HEK293T (cell line): Measurements from ENCODE around the gene NAPB.

Experiments used
- CTCF ChIA-PET: fragments of 350-600 bp; formaldehyde crosslinking; extraction: SDS; loops from one replicate; lab custom pipeline; 2021; ENCODE audit warnings: antibody characterized with exemption, inconsistent platforms; lab: Yijun Ruan, JAX
- POLR2A ChIA-PET: fragments of 350-600 bp; formaldehyde crosslinking; extraction: SDS; loops from one replicate; lab custom pipeline; 2020; ENCODE audit warnings: antibody characterized with exemption, inconsistent platforms; lab: Yijun Ruan, JAX
- DNase-seq: peaks from one replicate; pipeline ENCODE4 v3.0.0; 2012; ENCODE audit warnings: mixed read lengths; ENCODE audit errors: extremely low spot score
- ARNT ChIP-seq: fragments of 450-650 bp; IDR thresholded peaks from 2 replicates; pipeline ENCODE4 v1.6.1; 2017; ENCODE audit warnings: mild to moderate bottlenecking
- BHLHE40 ChIP-seq: fragments of 450-650 bp; IDR thresholded peaks from 2 replicates; pipeline ENCODE4 v1.6.1; 2016; ENCODE audit warnings: mild to moderate bottlenecking, moderate library complexity, borderline replicate concordance
- CTBP1 ChIP-seq: fragments of 450-650 bp; IDR thresholded peaks from 2 replicates; pipeline ENCODE4 v1.6.1; 2016; ENCODE audit warnings: borderline replicate concordance
- ELF4 ChIP-seq: fragments of 450-650 bp; IDR thresholded peaks from 2 replicates; pipeline ENCODE4 v1.6.1; 2017; ENCODE audit warnings: antibody characterized with exemption
- FOXA1 ChIP-seq: fragments of 450-650 bp; IDR thresholded peaks from 2 replicates; pipeline ENCODE4 v1.6.1; 2016; ENCODE audit warnings: mild to moderate bottlenecking
- FOXK2 ChIP-seq: fragments of 450-650 bp; IDR thresholded peaks from 2 replicates; pipeline ENCODE4 v1.6.1; 2016; ENCODE audit warnings: mild to moderate bottlenecking
- FOXM1 ChIP-seq: fragments of 450-650 bp; IDR thresholded peaks from 2 replicates; pipeline ENCODE4 v1.6.1; 2017; ENCODE audit warnings: mild to moderate bottlenecking, borderline replicate concordance
- HDGF ChIP-seq: fragments of 450-650 bp; IDR thresholded peaks from 2 replicates; pipeline ENCODE4 v1.6.1; 2017; ENCODE audit warnings: antibody characterized with exemption, borderline replicate concordance
- L3MBTL2 ChIP-seq: fragments of 450-650 bp; conservative IDR thresholded peaks from 2 replicates; pipeline ENCODE4 v1.6.1; 2016; ENCODE audit warnings: mild to moderate bottlenecking
- LEF1 ChIP-seq: fragments of 450-650 bp; IDR thresholded peaks from 2 replicates; pipeline ENCODE4 v1.6.1; 2017; ENCODE audit warnings: mild to moderate bottlenecking, borderline replicate concordance
- NFRKB ChIP-seq: fragments of 450-650 bp; IDR thresholded peaks from 2 replicates; pipeline ENCODE4 v1.6.1; 2016; ENCODE audit warnings: mild to moderate bottlenecking, moderate library complexity
- PKNOX1 ChIP-seq: fragments of 450-650 bp; IDR thresholded peaks from 2 replicates; pipeline ENCODE4 v1.6.1; 2016
- SP1 ChIP-seq: fragments of 450-650 bp; IDR thresholded peaks from 2 replicates; pipeline ENCODE4 v1.6.1; 2017
- SUZ12 ChIP-seq: fragments of 450-650 bp; IDR thresholded peaks from 2 replicates; pipeline ENCODE4 v1.6.1; 2016; ENCODE audit warnings: mild to moderate bottlenecking
- TARDBP ChIP-seq: fragments of 450-650 bp; IDR thresholded peaks from 2 replicates; pipeline ENCODE4 v1.6.1; 2016
- ZNF384 ChIP-seq: fragments of 450-650 bp; IDR thresholded peaks from 2 replicates; pipeline ENCODE4 v1.6.1; 2016

Gene NAPB

GRCh38 chr20:23415959-23416583 is 5.2 kb downstream of the NAPB start:
- DNase-seq = no peak
- CTCF ChIA-PET = no interaction called here
- no peak for TF ChIP-seq ELF4
- no peak for TF ChIP-seq NFRKB
- no peak for TF ChIP-seq BHLHE40
- TF ChIP-seq FOXA1 = no peak
- no peak for TF ChIP-seq ZNF384
- no peak for TF ChIP-seq SP1
- no peak for TF ChIP-seq FOXK2
- POLR2A ChIA-PET = interaction anchor here (0.6 to 1.7 kb wide), 2 partner anchors 58 to 66 kb away, joined by 3 to 4 read pairs; no protein-coding TSS in a partner anchor

- ChIA-PET POLR2A (interaction anchor here (1.7 kb wide), 1 partner anchor 66 kb away, joined by 4 read pairs; no protein-coding TSS in a partner anchor), CTCF (no interaction called here)
- TF ChIP-seq CTBP1 (no peak), PKNOX1 (no peak), BHLHE40 (no peak), SP1 (no peak), FOXA1 (no peak), L3MBTL2 (no peak), TARDBP (no peak), FOXM1 (no peak), HDGF (no peak), NFRKB (no peak), ZNF384 (no peak), SUZ12 (no peak), ARNT (no peak), LEF1 (no peak), FOXK2 (no peak), ELF4 (no peak)
- no peak for DNase-seq
Observed at GRCh38 chr20:23415555-23415954, 5.7 kb downstream of the NAPB start.

- TF ChIP-seq SP1 = no peak
- CTCF ChIA-PET = interaction anchor here (0.9 kb wide), 1 partner anchor 76 kb away, joined by 3 read pairs; no protein-coding TSS in a partner anchor
- DNase-seq = no peak
- POLR2A ChIA-PET = interaction anchor here (1.7 kb wide), 1 partner anchor 65 kb away, joined by 4 read pairs; no protein-coding TSS in a partner anchor
Observed at GRCh38 chr20:23414526-23415188, 6.6 kb downstream of the NAPB start.

- no peak for DNase-seq
- ChIA-PET CTCF (no interaction called here), POLR2A (no interaction called here)
- TF ChIP-seq PKNOX1 (no peak), ZNF384 (no peak), BHLHE40 (no peak), FOXM1 (no peak), TARDBP (no peak), FOXA1 (no peak)
Observed at GRCh38 chr20:23413862-23414422, 7.3 kb downstream of the NAPB start.

- CTCF ChIA-PET = no interaction called here
Observed at GRCh38 chr20:23412026-23412425, 9.3 kb downstream of the NAPB start.

GRCh38 chr20:23410916-23411695 is 10.2 kb downstream of the NAPB start:
- CTCF ChIA-PET = no interaction called here
- POLR2A ChIA-PET = no interaction called here
- no peak for DNase-seq
- TF ChIP-seq L3MBTL2 (no peak), HDGF (no peak), BHLHE40 (no peak), SP1 (no peak), CTBP1 (no peak), SUZ12 (no peak), FOXA1 (no peak), FOXK2 (no peak), TARDBP (no peak), LEF1 (no peak), ZNF384 (no peak)

More at GRCh38 chr20:23412026-23412425, 9.3 kb downstream of the NAPB start:
- DNase-seq = no peak
- no peak for TF ChIP-seq SUZ12
- TF ChIP-seq NFRKB = no peak
- TF ChIP-seq HDGF = no peak
- no peak for TF ChIP-seq FOXM1
- no peak for TF ChIP-seq SP1
- no peak for TF ChIP-seq CTBP1
- POLR2A ChIA-PET = no interaction called here

GRCh38 chr20:23409800-23410199 is 11.5 kb downstream of the NAPB start:
- POLR2A ChIA-PET = interaction anchor here (0.6 kb wide), 1 partner anchor 12 kb away, joined by 3 read pairs; the partner anchor contains the start of gene NAPB
- no peak for TF ChIP-seq TARDBP
- TF ChIP-seq ARNT = no peak
- no peak for TF ChIP-seq HDGF
- TF ChIP-seq FOXM1 = no peak
- no peak for TF ChIP-seq LEF1
- no peak for TF ChIP-seq BHLHE40
- CTCF ChIA-PET = no interaction called here
- DNase-seq = no peak
